Bronchial epithelial cell (primary cell): Measurements from ENCODE around the gene SYT2. TPM values are rescaled to one million over a fixed set of nuclear protein-coding genes. Genes with fewer than 3 reads are reported as not detected.

Experiments
- DNase-seq: peaks from one replicate; pipeline ENCODE4 v3.0.0-alpha.2; 2010; ENCODE audit warnings: low read depth
- FAIRE-seq: peaks from 2 replicates; lab custom pipeline; 2011; peaks lifted over from hg19 to GRCh38; lab: Jason Lieb, UNC
- H3K27me3 ChIP-seq: 2 replicates; pipeline ENCODE4 v1.5.1; 2011; ENCODE audit warnings: low read length; ENCODE audit not compliant: control insufficient read depth, insufficient read depth
- H3K36me3 ChIP-seq: 2 replicates; pipeline ENCODE4 v1.5.1; 2011; ENCODE audit warnings: low read length; ENCODE audit not compliant: control insufficient read depth, insufficient read depth
- H3K4me3 ChIP-seq: 2 replicates; pipeline ENCODE4 v1.5.1; 2011; ENCODE audit warnings: mild to moderate bottlenecking, low read depth, low read length, control low read depth
- total RNA-seq: library from RNA; depleted of rRNA; stranded (reverse); fragments of >200 nt; gene quantifications from 2 replicates; pipeline ENCODE4 v1.2.1, GENCODE V29; 2014
- TF ChIP-seq, protein P1 (sequence below): IDR thresholded peaks from 2 replicates; pipeline ENCODE4 v1.5.1; 2011; ENCODE audit warnings: mild to moderate bottlenecking, moderate library complexity, low read length, control low read depth, inconsistent platforms; ENCODE audit not compliant: insufficient read depth, severe bottlenecking

Gene SYT2
- under 0.01 TPM in 2 replicates for total RNA-seq

DNA sequence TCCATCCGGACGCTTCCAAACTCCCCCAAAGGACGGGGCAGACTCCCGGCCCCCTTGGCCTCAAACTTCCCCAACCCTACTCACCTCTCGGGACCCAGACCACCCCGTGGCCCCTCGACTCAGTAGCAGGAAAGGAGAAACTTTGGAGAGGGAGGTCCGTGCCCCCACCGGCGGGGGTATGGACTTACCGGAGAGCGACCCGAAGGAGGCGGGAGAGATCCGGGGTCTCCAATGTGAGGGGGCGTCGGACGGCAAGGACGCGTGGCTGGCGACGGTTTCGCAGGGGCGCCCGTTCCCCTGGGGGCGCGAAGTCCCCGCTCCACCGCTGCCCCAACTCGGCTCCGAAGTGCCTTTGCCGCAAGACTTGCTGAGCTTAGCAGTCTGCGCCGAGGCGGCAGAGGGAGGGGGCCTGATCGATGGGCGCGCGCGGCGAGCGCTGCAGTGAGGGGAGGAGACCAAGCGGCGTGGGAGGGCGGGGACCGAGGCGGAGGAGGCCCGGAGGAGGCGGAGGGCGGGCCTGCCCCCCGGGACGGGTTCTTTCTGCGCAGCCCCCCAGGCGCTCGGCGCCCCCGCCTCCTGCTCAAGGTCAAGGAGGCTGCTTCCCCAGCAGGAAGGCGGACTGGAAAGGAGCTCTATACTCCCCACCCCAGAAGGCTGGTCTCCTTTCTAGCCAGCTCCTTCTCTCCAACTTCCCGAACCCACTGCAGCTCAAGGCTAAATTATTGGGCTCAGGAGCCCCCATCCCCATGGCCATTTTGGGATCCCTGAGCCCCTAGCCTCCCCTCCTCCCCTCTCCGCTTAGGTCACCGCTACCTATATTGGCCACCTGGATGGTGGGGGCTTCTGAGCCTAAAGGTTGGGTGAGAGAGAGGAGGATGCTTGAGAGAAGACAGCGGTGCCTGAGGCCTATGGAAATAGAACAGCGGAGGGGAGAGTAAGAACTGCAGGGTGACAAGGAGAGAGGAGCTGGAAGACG lies at the start of gene SYT2:
SYT2 (minus strand) TSS at position 385 of the 976 bp plus-strand sequence. CDS start 104,682 bp downstream, outside the sequence.
- FAIRE-seq (no peak), DNase-seq (no peak)
- H3K36me3 ChIP-seq: no peaks in the 10 kb centered on the region
- peaks cover 41% of the 10 kb centered on the region for H3K27me3 ChIP-seq
- TF ChIP-seq, protein P1, sequence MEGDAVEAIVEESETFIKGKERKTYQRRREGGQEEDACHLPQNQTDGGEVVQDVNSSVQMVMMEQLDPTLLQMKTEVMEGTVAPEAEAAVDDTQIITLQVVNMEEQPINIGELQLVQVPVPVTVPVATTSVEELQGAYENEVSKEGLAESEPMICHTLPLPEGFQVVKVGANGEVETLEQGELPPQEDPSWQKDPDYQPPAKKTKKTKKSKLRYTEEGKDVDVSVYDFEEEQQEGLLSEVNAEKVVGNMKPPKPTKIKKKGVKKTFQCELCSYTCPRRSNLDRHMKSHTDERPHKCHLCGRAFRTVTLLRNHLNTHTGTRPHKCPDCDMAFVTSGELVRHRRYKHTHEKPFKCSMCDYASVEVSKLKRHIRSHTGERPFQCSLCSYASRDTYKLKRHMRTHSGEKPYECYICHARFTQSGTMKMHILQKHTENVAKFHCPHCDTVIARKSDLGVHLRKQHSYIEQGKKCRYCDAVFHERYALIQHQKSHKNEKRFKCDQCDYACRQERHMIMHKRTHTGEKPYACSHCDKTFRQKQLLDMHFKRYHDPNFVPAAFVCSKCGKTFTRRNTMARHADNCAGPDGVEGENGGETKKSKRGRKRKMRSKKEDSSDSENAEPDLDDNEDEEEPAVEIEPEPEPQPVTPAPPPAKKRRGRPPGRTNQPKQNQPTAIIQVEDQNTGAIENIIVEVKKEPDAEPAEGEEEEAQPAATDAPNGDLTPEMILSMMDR: no peak
- no peak within 1 kb of the TSS for H3K4me3 ChIP-seq

DNA sequence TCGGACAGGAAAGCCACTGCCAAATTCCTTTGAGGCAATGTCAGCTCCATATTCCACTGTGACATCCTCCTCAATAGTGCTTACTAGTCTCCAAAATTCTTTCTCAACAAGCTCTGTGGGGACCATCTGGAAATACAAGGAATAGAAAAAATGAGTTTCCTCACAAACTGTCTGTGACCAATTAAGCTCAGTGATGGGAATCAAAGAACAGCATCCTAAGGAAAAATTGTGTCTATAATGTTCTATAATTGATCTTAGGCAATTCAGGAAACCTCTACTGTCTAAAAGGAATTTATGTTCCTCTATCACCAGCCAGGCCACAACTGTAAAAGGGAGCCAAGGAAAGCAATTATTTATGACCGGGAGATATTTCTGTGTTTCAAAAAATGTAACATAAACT lies 46.1 kb upstream of the SYT2 start:
- peaks cover 21% of the 10 kb centered on the region for H3K36me3 ChIP-seq
- FAIRE-seq: no peak
- H3K27me3 ChIP-seq: no peaks in the 10 kb centered on the region
- no peak overlapping the region for H3K4me3 ChIP-seq
- DNase-seq: no peak
- TF ChIP-seq, protein P1: no peak

DNA sequence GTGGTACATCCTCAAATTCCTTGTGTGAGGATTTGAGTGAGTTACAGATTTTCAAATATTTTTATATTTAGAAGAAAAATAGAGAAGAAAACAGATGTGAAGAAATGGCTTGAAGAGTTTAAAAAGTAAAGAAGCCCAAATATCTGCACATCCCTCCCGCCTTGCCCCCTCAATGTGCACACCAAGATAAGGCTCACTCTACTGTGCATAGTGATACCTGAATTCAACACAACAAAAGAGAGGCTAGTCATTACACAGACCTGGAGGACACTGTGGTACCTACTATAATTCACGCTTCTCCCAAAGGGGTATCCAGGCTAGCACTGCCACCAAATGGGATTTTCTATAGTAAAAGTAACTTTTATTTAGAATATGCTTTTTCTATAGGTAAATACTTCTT lies 44.0 kb upstream of the SYT2 start:
- no peak for DNase-seq
- FAIRE-seq: no peak
- peaks cover 22% of the 10 kb centered on the region for H3K36me3 ChIP-seq
- H3K4me3 ChIP-seq: no peak overlapping the region
- no peaks in the 10 kb centered on the region for H3K27me3 ChIP-seq
- TF ChIP-seq, protein P1: no peak

DNA sequence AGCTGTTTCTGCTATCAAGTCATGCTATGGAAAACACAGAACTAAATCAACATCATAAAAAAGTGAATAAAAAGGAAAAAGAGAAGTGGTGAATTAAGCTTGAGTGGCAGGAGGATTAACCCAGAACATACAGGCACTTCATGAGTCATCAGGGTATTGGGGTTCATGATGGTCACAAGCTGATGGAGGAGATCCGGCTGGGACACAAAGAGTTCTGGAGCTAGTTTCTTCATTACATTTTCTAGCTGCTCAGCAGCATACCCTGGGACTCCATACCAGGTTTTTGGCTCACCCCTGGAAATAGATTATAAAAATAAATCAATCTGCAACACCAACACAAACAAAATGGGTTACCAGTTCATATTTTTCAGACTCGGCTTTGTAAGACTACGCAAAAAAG lies 42.5 kb upstream of the SYT2 start:
- Histone ChIP-seq H3K4me3 (no peak overlapping the region), H3K36me3 (peaks cover 22% of the 10 kb centered on the region), H3K27me3 (no peaks in the 10 kb centered on the region)
- TF ChIP-seq, protein P1: no peak
- FAIRE-seq (no peak), DNase-seq (no peak)

DNA sequence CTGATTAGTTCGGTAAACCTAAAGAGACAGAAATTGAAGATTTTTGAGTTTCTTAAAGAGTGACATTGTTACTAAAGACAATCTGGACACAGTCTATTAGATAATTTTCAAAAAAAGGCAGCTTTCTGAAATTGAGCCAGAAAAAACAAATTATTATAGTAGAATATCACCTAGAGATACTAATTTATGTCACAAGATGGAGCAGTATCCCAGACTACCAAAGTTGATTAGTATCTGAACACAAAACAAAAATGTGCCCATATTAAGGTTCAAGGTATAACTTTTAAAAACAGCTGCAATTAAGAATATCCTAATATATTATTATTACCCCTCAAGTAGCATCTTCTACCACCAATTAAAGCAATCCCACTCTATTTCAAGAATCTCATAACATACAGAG lies 40.5 kb upstream of the SYT2 start:
- H3K4me3 ChIP-seq: no peak overlapping the region
- DNase-seq: no peak
- FAIRE-seq: no peak
- TF ChIP-seq, protein P1: no peak
- peaks cover 21% of the 10 kb centered on the region for H3K36me3 ChIP-seq
- no peaks in the 10 kb centered on the region for H3K27me3 ChIP-seq
